ENCODE results near the gene SERP2. TPM values are rescaled to one million over a fixed set of nuclear protein-coding genes. Genes with fewer than 3 reads are reported as not detected.

The SERP2 gene
- total and polyA plus RNA-seq, 2 of the 13 experiments (the other 11 are each of a cell fraction or from before 2014, with no cell fraction given): not detected

DNA sequence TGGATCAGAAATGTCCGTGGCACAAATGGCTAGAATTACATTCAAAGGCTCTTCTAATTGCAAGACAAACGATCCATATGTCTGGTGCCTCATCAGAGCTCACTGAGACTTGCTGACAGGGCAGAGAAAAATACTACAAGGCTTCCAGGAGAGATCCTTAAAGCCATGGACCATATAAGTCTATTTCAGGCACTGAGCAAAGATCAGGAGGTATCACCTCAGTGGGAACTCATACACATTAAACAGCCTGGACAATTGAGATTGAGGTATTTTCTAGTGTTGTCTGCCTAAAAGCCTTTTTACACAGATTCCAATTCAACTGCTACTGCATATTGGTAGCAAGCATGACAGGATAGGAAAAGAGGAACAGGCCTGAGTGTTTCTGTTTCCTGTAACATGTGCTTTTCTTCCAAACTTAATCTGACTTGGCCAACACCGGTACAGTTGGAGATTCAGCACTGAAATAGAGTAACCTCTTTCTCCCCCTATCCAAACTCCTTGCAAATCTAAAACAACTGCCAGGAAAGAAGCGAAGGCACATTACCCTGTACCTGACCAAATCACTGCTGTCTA, 65.9 kb downstream of the SERP2 start (continued):
- TF ChIP-seq ZNF83 (CRISPR knock-in tag; IDR thresholded peaks at IDR 0.05; ENCODE audit: borderline replicate concordance) (no peak), RBM39 (IDR thresholded peaks at IDR 0.05; ENCODE audit: low read depth, low read length, poor library complexity, severe bottlenecking) (no peak), HOXA5 (CRISPR knock-in tag; IDR thresholded peaks at IDR 0.05) (no peak), GPN1 (CRISPR knock-in tag; IDR thresholded peaks at IDR 0.05; ENCODE audit: borderline replicate concordance) (no peak), SOX6 (IDR thresholded peaks at IDR 0.05) (no peak), SOX6 (CRISPR knock-in tag; IDR thresholded peaks at IDR 0.05) (no peak), ZBTB46 (CRISPR knock-in tag; IDR thresholded peaks at IDR 0.05; ENCODE audit: borderline replicate concordance) (no peak), MAZ (IDR thresholded peaks at IDR 0.05; ENCODE audit: borderline replicate concordance, low read depth, low read length) (no peak), MAZ (CRISPR knock-in tag; IDR thresholded peaks at IDR 0.05; ENCODE audit: low read depth) (no peak), GMEB1 (CRISPR knock-in tag; IDR thresholded peaks at IDR 0.05; ENCODE audit: borderline replicate concordance) (no peak), STAT5B (CRISPR knock-in tag; IDR thresholded peaks at IDR 0.05) (no peak)
- TF ChIP-seq, protein P1, sequence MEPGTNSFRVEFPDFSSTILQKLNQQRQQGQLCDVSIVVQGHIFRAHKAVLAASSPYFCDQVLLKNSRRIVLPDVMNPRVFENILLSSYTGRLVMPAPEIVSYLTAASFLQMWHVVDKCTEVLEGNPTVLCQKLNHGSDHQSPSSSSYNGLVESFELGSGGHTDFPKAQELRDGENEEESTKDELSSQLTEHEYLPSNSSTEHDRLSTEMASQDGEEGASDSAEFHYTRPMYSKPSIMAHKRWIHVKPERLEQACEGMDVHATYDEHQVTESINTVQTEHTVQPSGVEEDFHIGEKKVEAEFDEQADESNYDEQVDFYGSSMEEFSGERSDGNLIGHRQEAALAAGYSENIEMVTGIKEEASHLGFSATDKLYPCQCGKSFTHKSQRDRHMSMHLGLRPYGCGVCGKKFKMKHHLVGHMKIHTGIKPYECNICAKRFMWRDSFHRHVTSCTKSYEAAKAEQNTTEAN (CRISPR knock-in tag; conservative IDR thresholded peaks at IDR 0.05): no peak
- TF ChIP-seq, protein P2, sequence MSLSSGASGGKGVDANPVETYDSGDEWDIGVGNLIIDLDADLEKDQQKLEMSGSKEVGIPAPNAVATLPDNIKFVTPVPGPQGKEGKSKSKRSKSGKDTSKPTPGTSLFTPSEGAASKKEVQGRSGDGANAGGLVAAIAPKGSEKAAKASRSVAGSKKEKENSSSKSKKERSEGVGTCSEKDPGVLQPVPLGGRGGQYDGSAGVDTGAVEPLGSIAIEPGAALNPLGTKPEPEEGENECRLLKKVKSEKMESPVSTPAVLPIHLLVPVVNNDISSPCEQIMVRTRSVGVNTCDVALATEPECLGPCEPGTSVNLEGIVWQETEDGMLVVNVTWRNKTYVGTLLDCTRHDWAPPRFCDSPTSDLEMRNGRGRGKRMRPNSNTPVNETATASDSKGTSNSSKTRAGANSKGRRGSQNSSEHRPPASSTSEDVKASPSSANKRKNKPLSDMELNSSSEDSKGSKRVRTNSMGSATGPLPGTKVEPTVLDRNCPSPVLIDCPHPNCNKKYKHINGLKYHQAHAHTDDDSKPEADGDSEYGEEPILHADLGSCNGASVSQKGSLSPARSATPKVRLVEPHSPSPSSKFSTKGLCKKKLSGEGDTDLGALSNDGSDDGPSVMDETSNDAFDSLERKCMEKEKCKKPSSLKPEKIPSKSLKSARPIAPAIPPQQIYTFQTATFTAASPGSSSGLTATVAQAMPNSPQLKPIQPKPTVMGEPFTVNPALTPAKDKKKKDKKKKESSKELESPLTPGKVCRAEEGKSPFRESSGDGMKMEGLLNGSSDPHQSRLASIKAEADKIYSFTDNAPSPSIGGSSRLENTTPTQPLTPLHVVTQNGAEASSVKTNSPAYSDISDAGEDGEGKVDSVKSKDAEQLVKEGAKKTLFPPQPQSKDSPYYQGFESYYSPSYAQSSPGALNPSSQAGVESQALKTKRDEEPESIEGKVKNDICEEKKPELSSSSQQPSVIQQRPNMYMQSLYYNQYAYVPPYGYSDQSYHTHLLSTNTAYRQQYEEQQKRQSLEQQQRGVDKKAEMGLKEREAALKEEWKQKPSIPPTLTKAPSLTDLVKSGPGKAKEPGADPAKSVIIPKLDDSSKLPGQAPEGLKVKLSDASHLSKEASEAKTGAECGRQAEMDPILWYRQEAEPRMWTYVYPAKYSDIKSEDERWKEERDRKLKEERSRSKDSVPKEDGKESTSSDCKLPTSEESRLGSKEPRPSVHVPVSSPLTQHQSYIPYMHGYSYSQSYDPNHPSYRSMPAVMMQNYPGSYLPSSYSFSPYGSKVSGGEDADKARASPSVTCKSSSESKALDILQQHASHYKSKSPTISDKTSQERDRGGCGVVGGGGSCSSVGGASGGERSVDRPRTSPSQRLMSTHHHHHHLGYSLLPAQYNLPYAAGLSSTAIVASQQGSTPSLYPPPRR (CRISPR knock-in tag; IDR thresholded peaks at IDR 0.05; ENCODE audit: borderline replicate concordance): no peak
- TF ChIP-seq, protein P3, sequence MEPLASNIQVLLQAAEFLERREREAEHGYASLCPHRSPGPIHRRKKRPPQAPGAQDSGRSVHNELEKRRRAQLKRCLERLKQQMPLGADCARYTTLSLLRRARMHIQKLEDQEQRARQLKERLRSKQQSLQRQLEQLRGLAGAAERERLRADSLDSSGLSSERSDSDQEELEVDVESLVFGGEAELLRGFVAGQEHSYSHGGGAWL (CRISPR knock-in tag; IDR thresholded peaks at IDR 0.05): no peak
- TF ChIP-seq, protein P4, sequence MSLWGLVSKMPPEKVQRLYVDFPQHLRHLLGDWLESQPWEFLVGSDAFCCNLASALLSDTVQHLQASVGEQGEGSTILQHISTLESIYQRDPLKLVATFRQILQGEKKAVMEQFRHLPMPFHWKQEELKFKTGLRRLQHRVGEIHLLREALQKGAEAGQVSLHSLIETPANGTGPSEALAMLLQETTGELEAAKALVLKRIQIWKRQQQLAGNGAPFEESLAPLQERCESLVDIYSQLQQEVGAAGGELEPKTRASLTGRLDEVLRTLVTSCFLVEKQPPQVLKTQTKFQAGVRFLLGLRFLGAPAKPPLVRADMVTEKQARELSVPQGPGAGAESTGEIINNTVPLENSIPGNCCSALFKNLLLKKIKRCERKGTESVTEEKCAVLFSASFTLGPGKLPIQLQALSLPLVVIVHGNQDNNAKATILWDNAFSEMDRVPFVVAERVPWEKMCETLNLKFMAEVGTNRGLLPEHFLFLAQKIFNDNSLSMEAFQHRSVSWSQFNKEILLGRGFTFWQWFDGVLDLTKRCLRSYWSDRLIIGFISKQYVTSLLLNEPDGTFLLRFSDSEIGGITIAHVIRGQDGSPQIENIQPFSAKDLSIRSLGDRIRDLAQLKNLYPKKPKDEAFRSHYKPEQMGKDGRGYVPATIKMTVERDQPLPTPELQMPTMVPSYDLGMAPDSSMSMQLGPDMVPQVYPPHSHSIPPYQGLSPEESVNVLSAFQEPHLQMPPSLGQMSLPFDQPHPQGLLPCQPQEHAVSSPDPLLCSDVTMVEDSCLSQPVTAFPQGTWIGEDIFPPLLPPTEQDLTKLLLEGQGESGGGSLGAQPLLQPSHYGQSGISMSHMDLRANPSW (CRISPR knock-in tag; IDR thresholded peaks at IDR 0.05; ENCODE audit: borderline replicate concordance): no peak

Measured in HepG2 (cell line).